Measurements from ENCODE around the gene CNGA3.

GRCh38 chr2:98388081-98388480 lies 41.8 kb downstream of the CNGA3 start:
- TF ChIP-seq CTCF (IDR thresholded peaks at IDR 0.05; ENCODE audit: low read depth, low read length) = no peak
- no peak for TF ChIP-seq EZH2phosphoT487 (IDR thresholded peaks at IDR 0.05; ENCODE audit: low read depth)

Data from OCI-LY3 (cell line).